Stimulated activated CD4-positive, alpha-beta T cell treated with anti-CD3 and anti-CD28 coated beads, Interleukin-2, amount 100 ng/mL, for 4 hours (primary cell): ENCODE results near the gene RSAD2.
"Not testable (repeated sequence)": the region's sequence is repeated elsewhere in the genome, so short reads cannot be mapped to it uniquely, and the experiment has no call there.

ENCODE experiments used
- DNase-seq: peaks from one replicate; pipeline ENCODE4 v3.0.0-alpha.2; 2020; ENCODE audit warnings: low read depth

The RSAD2 gene

DNA sequence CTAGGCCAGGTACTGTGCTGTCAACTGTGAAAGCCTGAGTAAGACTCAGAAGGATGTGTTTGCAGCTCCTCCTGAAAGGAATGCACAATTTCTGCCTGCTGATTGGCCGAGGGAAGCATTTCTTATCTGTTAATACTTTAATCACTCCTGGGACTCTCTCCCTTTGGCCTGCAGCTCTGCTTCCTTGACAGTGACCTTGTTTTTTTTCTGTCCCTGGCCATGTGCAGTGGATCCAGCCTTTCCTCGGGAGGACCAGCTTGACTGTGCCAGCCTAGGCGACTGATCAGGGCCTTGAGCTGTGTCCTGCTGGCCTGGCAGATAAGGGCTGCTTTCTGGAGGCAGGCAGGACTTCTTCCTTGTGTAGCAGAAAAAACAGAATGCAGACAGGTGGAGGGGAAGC is 49.6 kb downstream of the RSAD2 start:
- no peak for DNase-seq

DNA sequence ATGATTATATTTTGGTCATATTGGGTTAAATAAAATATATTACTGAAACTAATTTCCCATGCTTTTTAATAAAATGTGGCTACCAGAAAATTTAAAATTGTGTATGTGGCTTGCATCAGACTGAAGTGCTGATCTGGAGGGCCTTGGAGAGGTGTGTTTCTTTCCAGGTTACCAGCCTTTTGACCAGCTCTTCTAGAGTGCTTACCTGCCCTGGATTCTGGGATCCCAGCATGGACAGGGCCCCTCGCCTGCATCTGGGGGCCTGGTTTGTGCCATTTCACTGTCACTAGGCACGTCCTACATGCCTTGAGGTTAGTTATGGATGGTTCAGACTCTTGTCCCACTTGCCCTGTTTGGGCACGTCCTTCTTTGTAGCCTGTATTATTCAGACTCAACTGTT is 50.2 kb downstream of the RSAD2 start:
- no peak for DNase-seq

DNA sequence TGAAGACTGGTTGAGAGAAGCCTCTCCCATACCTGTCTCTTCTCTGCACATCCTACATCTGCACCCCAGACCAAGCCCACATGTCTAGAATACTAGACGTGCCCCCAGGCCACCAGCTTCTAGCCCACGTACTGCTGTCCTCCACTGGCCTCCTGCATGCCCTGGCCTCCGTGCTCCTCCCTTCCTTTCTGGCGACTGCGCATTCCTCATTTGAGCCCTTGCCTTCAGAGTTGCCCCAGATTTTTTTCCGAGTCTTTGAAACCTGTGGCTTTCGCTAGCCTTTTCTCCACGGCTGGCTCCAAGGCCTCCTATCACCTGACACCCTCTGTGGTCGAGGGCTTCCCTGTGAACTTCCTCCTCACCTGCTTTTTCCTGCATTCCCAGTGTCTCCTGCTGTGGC is 50.9 kb downstream of the RSAD2 start:
- DNase-seq, result no peak

DNA sequence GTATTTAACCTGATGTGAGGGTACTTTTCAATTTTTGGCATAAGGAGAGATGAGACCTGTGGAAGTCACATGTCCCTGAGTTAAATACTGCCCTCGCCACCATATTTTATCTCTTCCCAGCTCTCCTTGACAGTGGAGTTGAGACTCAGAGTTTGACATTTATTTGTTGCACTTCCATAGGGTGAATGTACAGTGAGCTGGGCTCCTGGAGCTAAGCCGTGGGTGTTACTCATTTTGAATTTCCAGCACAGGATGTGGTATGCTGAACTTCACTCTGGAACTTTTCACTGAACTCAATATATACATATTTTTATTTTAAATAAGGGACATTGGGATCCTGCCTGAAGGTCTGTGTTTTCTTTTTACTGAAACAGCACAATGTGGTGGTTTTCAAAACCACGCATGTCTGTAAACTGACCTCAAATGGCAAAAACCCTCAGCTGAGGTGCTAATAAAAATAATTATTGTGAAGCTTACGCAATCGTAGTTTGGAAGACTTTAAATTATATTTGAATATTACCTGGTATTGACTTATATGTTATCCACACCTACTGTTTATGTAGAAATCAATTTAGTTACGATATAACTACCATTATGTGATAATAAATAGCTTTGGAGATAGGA is 51.7 kb downstream of the RSAD2 start:
- DNase-seq, result no peak

DNA sequence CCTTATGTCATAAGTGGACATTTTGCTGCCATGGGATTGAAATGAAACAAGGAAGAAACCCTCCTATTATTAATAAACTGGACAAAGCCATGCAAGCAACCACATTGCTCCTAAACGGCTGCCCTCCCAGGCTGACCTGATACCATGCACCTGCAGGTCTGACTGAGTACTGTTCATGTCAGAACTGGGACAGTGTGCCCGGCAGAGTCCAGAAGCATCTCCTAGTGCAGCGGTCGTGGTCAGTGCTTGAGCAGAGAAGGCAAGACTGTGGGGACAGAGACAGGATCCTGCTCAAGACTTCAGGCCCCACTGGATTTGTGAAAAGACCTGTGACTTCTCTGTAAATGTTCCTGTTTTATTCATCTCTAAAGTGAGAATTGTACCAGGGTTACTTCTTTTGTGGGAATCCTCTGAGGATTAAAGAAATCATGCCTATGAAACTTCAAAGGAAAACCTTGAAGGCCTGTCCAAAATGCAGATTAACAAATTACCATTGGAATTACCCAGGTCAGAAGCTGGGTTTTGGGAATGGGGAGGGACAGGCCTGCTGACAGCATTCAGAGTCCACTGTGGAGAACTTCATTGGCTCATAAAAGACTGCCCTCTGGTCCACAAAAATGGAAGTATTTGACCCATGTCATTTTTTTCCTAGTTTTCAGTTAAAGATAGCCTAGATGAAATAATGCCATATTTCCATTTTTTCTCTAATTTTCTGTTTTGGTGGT is 53.5 kb downstream of the RSAD2 start:
- DNase-seq, result no peak

DNA sequence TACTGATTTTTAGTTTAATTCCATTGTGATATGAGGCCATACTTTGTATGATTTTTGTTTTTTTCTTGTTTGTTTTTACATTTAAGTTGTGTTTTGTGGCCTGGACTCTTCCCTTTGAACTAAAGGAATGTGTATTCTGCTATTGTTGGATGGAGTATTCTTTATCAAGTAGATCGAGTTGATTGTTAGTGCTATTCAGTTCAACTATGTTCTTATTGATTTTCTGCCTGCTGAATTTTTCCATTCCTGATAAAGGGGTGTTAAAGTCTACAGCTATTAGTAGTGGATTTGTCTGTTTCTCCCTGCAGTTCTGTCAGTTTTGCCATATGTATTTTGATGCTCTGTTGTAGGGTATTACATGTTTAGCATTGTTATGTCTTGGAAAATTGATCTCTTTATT is 54.2 kb downstream of the RSAD2 start:
- no peak for DNase-seq

DNA sequence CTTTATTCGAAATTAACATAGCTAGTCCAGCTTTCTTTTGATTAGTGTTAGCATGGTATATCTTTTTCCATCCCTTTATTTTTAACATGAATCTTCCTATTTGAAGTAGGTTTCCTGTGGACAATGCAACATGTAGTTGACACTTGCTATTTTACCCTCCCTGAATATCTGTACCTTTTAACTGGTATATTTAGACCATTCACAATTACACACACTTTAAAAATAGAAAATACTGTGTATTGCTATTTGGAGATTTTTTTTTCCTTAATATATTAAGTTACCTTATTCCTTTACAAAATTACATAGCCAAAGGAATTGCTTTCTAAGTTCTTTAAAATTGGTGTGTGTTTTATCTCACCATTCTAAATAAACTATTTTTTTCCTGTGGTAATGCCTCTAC is 54.6 kb downstream of the RSAD2 start:
- no peak for DNase-seq

DNA sequence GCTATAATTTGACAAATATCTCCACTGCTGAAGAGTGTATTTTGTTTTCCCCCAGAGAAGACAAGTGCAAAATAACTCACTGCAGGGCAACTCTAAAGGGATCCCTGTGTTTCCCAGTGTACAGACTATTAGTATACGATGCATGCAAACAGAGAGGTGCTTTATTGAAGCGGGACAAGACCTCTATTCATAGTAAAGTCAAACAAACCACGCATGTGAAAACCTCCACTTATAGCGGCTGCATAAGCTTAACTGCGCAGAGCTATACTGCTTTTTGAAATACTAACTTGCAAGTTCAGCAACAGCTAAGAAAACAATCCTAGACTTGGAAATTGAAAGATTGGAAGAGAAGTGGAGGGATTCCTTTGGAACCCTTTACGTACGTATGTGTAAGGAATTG is 55.3 kb downstream of the RSAD2 start:
- DNase-seq, result no peak

DNA sequence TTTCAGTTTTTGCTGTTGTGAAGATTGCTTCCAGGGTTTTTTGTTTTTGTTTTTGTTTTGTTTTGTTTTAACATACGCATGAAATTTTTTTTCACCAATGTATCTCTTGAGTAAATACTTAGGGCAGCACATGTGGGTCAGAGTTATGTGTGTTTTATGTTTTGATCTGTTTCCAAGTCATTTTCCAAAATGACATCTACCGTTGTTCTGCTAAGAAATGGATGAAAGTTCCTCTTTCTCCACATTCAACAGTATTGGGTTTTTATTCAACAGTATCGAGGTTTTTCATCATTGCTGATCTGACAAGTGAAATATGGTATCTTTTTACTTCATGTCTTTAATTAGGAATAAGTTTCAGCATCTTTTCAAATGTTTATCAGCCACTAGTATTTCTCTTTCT is 56.3 kb downstream of the RSAD2 start:
- DNase-seq, result no peak

DNA sequence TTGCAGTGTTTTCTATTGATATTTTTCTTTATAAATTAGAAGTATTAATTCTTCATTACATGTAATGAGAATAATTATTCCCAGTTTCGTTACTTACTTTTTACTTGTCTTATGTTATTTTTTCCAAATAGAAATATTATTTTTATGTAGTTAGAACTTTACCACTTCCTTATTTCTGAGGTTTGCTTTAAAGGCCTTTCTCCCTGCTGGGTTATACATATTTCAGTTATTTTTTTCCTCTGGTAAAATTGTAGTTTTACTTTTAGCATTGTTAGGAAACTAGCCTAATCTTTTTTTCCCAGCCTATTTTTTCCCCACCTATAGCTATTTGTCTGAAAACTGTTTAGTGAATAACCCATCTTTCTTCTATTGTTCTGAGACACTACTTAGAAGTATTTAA is 56.8 kb downstream of the RSAD2 start:
- no peak for DNase-seq

DNA sequence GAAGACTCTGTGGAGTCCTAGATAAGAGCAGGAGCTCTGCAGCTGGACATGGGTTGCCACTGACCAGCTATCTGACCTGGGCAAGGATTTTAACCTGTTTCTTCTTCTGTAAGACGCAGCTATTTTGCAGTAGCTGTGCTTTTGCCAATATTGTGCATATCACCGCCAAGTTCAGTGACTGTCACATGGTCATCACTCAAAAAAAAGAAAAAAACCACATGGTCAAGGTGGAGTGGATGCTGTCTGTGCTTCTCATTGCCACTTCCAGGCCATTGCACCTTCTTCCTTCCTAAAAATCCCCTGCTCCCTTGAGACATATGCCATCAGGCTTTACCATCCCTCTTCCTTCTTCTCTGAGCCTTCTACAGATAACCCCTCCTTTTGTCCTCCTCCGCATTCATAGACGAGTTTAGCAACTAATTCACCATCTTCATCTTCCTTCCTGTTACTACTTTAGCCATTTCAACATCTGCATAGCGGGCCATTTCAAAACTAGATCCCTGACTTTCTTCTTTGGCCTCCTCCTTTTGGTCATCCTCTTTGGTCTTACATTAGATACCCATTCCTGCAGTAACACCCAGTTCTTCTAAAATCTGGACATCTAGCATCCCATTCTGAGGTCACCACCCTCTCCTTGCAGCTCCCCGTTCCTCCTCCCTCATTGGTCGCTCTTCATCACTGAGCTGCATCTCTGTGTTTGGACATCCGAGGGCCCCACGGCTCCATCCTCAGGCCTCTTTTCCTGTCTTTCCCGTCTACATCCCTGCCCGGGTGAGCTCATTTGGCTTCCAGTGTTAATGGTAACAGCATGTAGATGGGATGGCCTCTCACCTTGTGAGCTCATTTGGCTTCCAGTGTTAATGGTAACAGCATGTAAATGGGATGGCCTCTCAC is 57.4 kb downstream of the RSAD2 start:
- DNase-seq, result no peak

DNA sequence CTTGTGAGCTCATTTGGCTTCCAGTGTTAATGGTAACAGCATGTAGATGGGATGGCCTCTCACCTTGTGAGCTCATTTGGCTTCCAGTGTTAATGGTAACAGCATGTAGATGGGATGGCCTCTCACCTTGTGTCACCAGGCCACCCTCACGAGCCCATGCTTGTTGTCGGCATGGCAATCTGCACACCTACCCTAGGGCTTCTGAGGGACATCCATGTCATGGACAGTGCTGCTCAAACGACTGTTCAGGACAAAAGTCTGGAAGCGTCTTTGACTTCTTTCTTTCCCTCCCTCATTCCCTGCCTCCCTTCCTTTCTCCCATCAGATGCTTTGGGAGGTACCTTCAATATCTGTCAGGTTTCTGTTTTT is 58.1 kb downstream of the RSAD2 start:
- DNase-seq, result not testable (repeated sequence)

DNA sequence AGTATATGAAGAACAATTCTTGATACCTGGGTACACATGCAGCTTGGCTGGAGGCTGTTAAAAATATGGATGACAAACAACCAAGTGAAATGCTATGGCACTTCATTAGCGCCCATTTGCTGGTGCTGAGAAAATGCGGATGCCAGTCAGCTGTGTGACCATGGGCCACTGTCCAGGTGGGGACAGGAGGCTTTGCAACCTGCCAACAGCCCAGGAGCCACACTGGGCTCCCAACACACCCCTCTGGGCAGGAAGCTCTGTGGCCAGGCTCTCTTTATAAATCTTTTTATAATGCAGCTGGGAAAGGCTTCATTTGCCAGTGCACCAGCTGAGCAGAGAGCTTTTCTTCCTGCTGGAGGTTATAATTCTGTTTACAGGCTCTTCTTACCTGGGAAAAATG is 59.6 kb downstream of the RSAD2 start:
- no peak for DNase-seq

DNA sequence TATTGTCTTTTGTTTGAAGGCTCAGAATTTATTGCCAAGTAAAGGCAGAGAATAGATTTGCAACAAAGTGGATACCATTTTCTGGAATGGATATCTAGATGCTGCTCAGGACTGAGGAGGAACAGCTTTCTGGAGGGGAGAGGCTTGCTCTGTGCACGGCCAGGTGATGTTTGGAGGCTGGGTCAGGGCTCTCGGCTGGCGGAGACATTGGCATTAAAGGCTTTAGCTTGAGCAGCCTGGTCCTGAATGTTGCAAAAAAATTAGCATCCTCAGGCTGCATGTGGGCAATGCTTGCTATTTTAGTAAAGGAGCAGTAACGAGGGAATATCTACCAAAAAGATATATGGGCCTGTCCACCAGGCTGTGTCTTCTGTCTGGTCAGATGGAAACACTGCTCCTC is 60.0 kb downstream of the RSAD2 start:
- no peak for DNase-seq

DNA sequence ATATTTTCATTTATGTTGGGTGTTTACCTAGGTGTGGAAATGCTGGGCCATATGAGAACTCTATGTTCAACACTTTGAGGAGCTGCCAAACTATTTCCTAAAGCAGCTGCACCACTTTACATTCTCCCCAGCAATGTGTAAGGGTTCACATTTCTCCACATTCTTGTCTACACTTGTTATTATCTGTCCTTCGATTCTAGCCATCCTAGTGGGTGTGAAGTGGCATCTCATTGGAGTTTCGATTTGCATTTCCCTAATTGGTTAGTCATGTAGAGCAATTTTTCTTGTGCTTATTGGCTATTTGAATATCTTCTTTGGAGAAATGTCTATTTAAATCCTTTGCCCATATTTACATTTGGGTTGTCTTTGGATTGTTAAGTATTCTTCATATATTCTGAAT is 61.5 kb downstream of the RSAD2 start:
- DNase-seq, result no peak

DNA sequence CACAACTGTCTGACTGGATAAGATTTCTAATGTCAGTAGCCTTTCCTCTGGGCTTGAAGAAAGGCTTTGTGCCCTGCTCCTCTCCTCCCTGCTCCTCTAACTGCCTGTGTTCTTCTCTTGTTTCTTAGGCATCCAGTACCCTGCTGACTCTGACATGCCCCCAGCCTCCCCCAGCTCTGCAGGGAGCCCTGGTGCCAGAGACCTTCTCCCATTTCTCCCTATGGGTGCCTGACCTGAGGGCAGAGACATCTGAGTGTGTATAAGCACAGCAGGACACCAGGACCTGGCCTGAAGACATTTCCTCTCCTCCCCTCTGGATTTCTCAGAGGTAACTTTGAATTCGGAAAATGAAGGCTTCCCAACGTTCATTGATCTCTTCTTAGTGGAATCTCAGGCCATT is 63.2 kb downstream of the RSAD2 start:
- no peak for DNase-seq

DNA sequence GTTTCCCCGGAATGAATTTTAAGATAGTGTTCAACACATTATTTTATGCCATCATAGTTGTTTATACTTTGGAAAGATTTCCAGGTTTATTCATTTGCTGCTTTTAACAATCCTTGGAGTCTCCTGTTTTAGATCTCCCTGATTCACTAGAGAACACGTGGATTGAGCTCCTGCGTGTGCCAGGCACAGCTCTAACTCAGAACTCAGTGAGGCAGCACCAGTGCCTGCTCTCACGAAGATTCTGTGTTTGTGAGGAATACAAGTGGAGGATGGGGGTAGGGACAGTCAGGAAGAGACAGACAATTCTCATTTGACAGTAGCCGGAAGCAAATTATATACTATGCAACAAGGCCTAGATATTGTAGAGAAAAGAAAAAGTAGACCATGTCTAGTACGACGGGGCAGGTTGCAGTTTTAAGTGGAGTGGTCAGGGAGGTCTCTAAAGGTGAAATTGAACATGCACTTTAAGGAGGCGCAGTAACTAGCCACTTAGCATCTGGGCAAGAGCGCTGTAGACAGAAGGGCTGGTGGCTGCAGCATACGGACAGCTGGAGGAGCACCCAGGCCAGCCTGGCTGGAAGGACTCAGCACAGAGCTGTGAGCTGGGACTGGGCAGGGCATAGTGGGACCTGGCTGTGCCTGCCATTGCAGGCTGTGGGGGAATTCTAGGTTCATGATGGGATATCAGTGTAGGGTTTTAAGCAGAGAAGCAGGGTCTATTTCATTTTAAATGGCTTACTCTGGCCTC is 63.9 kb downstream of the RSAD2 start:
- DNase-seq, result no peak

DNA sequence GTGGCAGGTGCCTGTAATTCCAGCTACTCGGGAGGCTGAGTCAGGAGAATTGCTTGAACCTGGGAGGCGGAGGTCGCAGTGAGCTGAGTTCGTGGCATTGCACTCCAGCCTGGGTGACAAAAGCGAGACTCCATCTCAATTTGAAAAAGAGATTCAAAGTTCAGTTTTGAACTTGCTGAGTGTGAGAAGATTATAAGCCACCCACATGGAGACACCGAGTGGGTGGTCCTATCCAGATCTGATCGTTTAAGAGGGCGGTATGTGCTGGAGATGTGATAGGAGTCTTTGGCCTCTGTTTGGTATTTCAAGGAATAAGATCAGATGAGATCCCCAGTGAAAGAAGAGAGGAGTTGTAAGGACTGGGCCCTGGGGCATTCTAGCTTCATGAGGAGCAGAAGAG is 65.3 kb downstream of the RSAD2 start:
- DNase-seq, result no peak

DNA sequence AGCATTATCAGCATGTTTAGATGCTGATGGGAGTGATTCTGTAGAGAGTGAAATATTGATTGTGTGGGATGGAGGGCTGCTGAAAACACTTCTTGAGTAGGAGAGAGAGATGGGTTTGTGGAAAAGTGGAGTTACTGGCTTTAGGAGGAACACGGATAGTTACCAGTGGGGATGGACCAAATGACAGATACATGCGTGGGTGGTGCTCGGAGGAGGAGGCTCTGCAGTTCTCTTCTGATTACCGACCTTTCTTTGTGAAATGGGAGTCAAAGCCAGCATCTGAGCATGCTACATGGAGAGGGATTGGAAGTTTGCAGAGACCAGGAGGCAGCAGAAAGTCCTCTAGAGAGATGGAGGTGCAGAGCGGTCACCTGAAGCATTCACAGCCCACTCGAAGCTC is 65.9 kb downstream of the RSAD2 start:
- DNase-seq, result no peak

DNA sequence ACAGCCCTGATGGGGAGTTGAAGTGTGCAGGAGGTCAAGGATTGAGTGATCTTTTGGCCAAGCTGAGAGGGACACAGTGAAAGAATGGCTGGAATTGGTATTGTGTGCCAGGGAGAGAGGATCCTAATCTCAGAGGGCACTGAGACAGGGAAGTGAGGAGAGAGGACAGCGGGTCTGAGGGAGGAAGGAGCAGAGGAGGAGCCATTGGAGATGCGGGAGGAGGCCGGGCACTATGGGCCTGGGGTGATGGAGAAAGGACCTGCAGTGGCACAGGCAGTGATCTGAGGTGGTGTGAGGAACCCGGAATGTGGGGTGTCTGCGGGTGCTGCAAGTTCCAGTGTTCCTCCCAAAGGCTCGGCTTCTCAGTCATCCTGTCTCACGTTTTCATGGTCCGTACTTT is 66.4 kb downstream of the RSAD2 start:
- DNase-seq, result no peak

DNA sequence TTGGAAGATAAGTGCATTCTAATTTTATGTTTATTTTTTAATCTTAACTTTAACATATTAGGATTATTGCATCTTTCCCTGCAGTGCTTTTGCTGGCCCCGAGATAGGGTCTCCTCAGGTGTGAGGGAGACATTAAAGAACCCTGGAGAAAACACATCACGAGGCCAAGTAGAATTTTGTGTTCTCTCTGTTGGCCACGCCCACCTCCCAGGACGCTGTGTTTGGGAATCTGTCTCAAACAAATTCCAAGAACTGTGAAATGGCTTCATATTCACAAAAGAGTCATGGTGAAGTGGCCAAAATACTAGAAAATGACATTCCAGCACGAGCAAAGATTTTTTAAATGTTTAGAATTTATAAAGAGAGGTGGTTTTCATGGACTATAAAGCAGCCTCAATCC is 67.0 kb downstream of the RSAD2 start:
- no peak for DNase-seq

DNA sequence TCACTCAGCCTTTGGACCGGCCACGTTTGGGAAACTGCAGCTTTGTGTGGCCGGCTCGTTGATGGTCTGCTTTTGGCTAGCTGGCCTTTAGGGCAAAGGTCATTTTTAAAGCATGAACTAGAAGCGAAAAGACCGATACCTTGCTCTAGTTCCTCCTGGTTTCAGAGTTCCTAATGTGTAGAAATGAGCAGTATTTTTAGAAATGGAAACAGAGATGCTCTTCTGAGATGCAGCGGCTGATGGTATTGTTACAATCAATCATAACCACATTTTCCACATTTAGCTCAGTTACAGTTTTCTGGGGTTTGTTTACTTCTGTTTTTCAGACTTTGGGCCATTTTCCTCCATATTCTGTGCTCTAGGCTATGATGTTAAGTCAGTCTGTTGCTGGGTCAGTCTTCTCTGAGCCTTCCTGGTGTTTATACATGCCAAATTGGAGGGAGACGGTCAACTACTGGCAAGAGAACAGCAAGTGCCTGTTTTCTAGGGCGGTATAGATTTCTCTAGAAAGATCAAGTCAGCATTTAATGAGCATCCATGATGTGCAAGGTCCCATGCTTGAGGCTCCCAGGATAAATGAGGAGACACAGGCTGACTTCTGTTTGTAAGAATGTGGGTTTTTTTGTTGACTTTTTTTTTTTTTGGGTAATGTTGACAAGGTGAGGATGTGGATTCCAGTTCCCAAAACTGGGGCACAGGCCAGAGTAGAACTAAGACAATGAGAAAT is 67.7 kb downstream of the RSAD2 start:
- DNase-seq, result no peak
